HCT116 (cell line): ENCODE results near the gene EEF1B2.

Experiments
- CBX3 ChIP-seq: IDR thresholded peaks from 2 replicates; pipeline ENCODE4 v1.6.1; 2012; ENCODE audit warnings: low read depth
- CEBPB ChIP-seq: IDR thresholded peaks from 2 replicates; pipeline ENCODE4 v1.6.1; 2012; ENCODE audit warnings: low read depth
- EZH2 ChIP-seq: fragments of 200-600 bp; sonication (generic); IDR thresholded peaks from 2 replicates; pipeline ENCODE4 v1.6.1; 2017; ENCODE audit warnings: antibody characterized with exemption, mixed run types
- EZH2phosphoT487 ChIP-seq: fragments of 200-600 bp; IDR thresholded peaks from 2 replicates; pipeline ENCODE4 v1.6.1; 2018; ENCODE audit warnings: antibody characterized with exemption, borderline replicate concordance
- FOSL1 ChIP-seq: IDR thresholded peaks from 2 replicates; pipeline ENCODE4 v1.6.1; 2012; ENCODE audit warnings: low read depth
- POLR2A ChIP-seq: IDR thresholded peaks from 2 replicates; pipeline ENCODE4 v1.7.0; 2011; ENCODE audit warnings: borderline replicate concordance; ENCODE audit not compliant: insufficient read depth, insufficient read length; ENCODE audit errors: extremely low read depth
- SIN3A ChIP-seq: IDR thresholded peaks from 2 replicates; pipeline ENCODE4 v1.6.1; 2012; ENCODE audit warnings: low read depth
- YY1 ChIP-seq: IDR thresholded peaks from 2 replicates; pipeline ENCODE4 v1.6.1; 2011; ENCODE audit warnings: low read length, low read depth, moderate library complexity, mild to moderate bottlenecking; ENCODE audit not compliant: insufficient replicate concordance; ENCODE audit errors: extremely low read depth
- TF ChIP-seq, protein P1 (sequence below), 3 experiments: fragments of 200-600 bp in 1 of 3; sonication (generic) in 1 of 3; IDR thresholded peaks in 2 of 3; conservative IDR thresholded peaks in 1 of 3; 2 replicates each; pipeline ENCODE4 v1.5.1; 2012 to 2017; ENCODE audit warnings: low read depth in 2 of 3, low read length in 2 of 3, antibody characterized with exemption in 1 of 3, borderline replicate concordance in 1 of 3, control low read depth in 1 of 3, mild to moderate bottlenecking in 1 of 3, mixed read lengths in 1 of 3, mixed run types in 1 of 3, moderate library complexity in 1 of 3; ENCODE audit not compliant: insufficient read depth in 1 of 3
- TF ChIP-seq, protein P2 (sequence below): IDR thresholded peaks from 2 replicates; pipeline ENCODE4 v1.6.1; 2012; ENCODE audit warnings: low read depth
- TF ChIP-seq, protein P3 (sequence below): IDR thresholded peaks from 2 replicates; pipeline ENCODE4 v1.6.1; 2012

DNA sequence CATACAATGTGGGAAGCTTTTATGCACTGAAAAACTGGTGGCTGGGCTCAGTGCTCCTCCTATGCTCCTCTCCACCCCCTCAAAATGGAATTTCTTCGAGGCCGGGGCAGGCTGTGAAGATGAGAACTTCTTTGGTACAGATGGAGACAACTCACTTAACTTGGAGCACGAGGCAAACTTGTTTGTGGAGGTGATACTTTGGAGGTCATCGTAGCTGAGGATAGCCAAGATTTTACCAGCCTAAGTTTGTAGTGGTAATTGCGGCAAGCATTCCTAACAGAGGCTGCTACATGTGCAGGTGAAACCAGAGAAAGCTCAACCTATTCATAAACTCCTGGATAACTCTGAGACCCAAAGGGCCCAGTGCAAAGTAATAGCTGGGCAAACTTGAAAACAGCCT is 14.0 kb upstream of the EEF1B2 start:
- TF ChIP-seq, protein P1, sequence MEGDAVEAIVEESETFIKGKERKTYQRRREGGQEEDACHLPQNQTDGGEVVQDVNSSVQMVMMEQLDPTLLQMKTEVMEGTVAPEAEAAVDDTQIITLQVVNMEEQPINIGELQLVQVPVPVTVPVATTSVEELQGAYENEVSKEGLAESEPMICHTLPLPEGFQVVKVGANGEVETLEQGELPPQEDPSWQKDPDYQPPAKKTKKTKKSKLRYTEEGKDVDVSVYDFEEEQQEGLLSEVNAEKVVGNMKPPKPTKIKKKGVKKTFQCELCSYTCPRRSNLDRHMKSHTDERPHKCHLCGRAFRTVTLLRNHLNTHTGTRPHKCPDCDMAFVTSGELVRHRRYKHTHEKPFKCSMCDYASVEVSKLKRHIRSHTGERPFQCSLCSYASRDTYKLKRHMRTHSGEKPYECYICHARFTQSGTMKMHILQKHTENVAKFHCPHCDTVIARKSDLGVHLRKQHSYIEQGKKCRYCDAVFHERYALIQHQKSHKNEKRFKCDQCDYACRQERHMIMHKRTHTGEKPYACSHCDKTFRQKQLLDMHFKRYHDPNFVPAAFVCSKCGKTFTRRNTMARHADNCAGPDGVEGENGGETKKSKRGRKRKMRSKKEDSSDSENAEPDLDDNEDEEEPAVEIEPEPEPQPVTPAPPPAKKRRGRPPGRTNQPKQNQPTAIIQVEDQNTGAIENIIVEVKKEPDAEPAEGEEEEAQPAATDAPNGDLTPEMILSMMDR (IDR thresholded peaks at IDR 0.05 in 2 of 3, conservative IDR thresholded peaks at IDR 0.05 in 1 of 3; ENCODE audit: borderline replicate concordance in 1 of 3, insufficient read depth in 1 of 3, low read depth in 2 of 3, low read length in 2 of 3): no peak
- TF ChIP-seq POLR2A (no peak), EZH2 (no peak), EZH2phosphoT487 (no peak), SIN3A (no peak), YY1 (no peak), CBX3 (no peak), FOSL1 (no peak), CEBPB (no peak)
- TF ChIP-seq, protein P2, sequence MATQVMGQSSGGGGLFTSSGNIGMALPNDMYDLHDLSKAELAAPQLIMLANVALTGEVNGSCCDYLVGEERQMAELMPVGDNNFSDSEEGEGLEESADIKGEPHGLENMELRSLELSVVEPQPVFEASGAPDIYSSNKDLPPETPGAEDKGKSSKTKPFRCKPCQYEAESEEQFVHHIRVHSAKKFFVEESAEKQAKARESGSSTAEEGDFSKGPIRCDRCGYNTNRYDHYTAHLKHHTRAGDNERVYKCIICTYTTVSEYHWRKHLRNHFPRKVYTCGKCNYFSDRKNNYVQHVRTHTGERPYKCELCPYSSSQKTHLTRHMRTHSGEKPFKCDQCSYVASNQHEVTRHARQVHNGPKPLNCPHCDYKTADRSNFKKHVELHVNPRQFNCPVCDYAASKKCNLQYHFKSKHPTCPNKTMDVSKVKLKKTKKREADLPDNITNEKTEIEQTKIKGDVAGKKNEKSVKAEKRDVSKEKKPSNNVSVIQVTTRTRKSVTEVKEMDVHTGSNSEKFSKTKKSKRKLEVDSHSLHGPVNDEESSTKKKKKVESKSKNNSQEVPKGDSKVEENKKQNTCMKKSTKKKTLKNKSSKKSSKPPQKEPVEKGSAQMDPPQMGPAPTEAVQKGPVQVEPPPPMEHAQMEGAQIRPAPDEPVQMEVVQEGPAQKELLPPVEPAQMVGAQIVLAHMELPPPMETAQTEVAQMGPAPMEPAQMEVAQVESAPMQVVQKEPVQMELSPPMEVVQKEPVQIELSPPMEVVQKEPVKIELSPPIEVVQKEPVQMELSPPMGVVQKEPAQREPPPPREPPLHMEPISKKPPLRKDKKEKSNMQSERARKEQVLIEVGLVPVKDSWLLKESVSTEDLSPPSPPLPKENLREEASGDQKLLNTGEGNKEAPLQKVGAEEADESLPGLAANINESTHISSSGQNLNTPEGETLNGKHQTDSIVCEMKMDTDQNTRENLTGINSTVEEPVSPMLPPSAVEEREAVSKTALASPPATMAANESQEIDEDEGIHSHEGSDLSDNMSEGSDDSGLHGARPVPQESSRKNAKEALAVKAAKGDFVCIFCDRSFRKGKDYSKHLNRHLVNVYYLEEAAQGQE: no peak
- TF ChIP-seq, protein P3, sequence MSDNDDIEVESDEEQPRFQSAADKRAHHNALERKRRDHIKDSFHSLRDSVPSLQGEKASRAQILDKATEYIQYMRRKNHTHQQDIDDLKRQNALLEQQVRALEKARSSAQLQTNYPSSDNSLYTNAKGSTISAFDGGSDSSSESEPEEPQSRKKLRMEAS: no peak
